Measurements from ENCODE around the gene MED12L. TPM values are rescaled to one million over a fixed set of nuclear protein-coding genes. Genes with fewer than 3 reads are reported as not detected.

The MED12L gene
- polyA plus RNA-seq, 1 donor from 2014 or later, result 28.5 TPM

DNA sequence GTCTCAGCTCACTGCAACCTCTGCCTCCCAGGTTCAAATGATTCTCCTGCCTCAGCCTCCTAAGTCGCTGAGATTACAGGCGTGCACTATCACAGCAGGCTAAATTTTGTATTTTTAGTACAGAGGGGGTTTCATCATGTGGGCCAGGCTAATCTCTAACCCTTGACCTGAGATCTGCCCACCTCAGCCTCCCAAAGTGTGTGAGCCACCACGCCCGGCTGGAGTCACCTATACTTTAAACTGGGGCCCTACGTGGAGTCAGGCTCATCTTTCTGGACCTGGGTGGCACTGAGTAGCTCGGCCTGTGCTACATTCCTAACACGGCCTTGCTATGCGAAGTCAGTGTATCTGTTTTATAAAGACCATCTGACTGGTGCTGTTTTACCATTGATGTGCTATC lies 111.8 kb downstream of the MED12L start:
- Histone ChIP-seq H3K9ac (ENCODE audit: low read length) (no peak overlapping the region), H3K27me3 (ENCODE audit: insufficient read depth, low read depth, low read length) (no peaks in the 10 kb centered on the region), H3K4me2 (ENCODE audit: low read length) (no peak overlapping the region), H4K20me1 (ENCODE audit: insufficient read depth) (no peaks in the 10 kb centered on the region), H3K9me3 (ENCODE audit: low read length) (no peaks in the 10 kb centered on the region), H3K9me2 (ENCODE audit: insufficient read depth, low read length) (no peaks in the 10 kb centered on the region), H3K36me3 (ENCODE audit: insufficient read depth, low read length) (peaks cover 5% of the 10 kb centered on the region), H3K27ac (ENCODE audit: low read length) (no peak overlapping the region), H3F3A (ENCODE audit: insufficient read depth, low read length, poor library complexity, severe bottlenecking) (no peaks in the 10 kb centered on the region), H2AFZ (ENCODE audit: low read depth, low read length) (no peak overlapping the region), H3K4me3 (ENCODE audit: low read length) (no peak overlapping the region), H3K79me2 (replicated peaks; ENCODE audit: insufficient read depth, low read length) (no peaks in the 10 kb centered on the region)
- TF ChIP-seq, protein P1, sequence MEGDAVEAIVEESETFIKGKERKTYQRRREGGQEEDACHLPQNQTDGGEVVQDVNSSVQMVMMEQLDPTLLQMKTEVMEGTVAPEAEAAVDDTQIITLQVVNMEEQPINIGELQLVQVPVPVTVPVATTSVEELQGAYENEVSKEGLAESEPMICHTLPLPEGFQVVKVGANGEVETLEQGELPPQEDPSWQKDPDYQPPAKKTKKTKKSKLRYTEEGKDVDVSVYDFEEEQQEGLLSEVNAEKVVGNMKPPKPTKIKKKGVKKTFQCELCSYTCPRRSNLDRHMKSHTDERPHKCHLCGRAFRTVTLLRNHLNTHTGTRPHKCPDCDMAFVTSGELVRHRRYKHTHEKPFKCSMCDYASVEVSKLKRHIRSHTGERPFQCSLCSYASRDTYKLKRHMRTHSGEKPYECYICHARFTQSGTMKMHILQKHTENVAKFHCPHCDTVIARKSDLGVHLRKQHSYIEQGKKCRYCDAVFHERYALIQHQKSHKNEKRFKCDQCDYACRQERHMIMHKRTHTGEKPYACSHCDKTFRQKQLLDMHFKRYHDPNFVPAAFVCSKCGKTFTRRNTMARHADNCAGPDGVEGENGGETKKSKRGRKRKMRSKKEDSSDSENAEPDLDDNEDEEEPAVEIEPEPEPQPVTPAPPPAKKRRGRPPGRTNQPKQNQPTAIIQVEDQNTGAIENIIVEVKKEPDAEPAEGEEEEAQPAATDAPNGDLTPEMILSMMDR (IDR thresholded peaks at IDR 0.05; ENCODE audit: poor library complexity, severe bottlenecking), result no peak
- TF ChIP-seq EP300 (conservative IDR thresholded peaks at IDR 0.05; ENCODE audit: poor library complexity, severe bottlenecking) (no peak), TAF1 (IDR thresholded peaks at IDR 0.05; ENCODE audit: low read depth) (no peak)

- no peak overlapping the region for H3K4me3 ChIP-seq (ENCODE audit: low read length)
- H3K27me3 ChIP-seq (ENCODE audit: insufficient read depth, low read depth, low read length), result no peaks in the 10 kb centered on the region
- H3F3A ChIP-seq (ENCODE audit: insufficient read depth, low read length, poor library complexity, severe bottlenecking), result no peaks in the 10 kb centered on the region
- H3K9me3 ChIP-seq (ENCODE audit: low read length), result no peaks in the 10 kb centered on the region
- TF ChIP-seq, protein P1 (IDR thresholded peaks at IDR 0.05; ENCODE audit: poor library complexity, severe bottlenecking), result no peak
- no peak for TF ChIP-seq TAF1 (IDR thresholded peaks at IDR 0.05; ENCODE audit: low read depth)
- no peak for TF ChIP-seq SMC3 (conservative IDR thresholded peaks at IDR 0.05; ENCODE audit: poor library complexity)
- TF ChIP-seq MXI1 (conservative IDR thresholded peaks at IDR 0.05; ENCODE audit: poor library complexity, severe bottlenecking), result no peak
- no peak for TF ChIP-seq POLR2AphosphoS5 (IDR thresholded peaks at IDR 0.05)
- TF ChIP-seq EZH2 (IDR thresholded peaks at IDR 0.05; ENCODE audit: borderline replicate concordance, insufficient read depth, low read length, poor library complexity, severe bottlenecking), result no peak
- no peak for TF ChIP-seq RAD21 (conservative IDR thresholded peaks at IDR 0.05)
- no peak for TF ChIP-seq EP300 (conservative IDR thresholded peaks at IDR 0.05; ENCODE audit: poor library complexity, severe bottlenecking)
- TF ChIP-seq, protein P2, sequence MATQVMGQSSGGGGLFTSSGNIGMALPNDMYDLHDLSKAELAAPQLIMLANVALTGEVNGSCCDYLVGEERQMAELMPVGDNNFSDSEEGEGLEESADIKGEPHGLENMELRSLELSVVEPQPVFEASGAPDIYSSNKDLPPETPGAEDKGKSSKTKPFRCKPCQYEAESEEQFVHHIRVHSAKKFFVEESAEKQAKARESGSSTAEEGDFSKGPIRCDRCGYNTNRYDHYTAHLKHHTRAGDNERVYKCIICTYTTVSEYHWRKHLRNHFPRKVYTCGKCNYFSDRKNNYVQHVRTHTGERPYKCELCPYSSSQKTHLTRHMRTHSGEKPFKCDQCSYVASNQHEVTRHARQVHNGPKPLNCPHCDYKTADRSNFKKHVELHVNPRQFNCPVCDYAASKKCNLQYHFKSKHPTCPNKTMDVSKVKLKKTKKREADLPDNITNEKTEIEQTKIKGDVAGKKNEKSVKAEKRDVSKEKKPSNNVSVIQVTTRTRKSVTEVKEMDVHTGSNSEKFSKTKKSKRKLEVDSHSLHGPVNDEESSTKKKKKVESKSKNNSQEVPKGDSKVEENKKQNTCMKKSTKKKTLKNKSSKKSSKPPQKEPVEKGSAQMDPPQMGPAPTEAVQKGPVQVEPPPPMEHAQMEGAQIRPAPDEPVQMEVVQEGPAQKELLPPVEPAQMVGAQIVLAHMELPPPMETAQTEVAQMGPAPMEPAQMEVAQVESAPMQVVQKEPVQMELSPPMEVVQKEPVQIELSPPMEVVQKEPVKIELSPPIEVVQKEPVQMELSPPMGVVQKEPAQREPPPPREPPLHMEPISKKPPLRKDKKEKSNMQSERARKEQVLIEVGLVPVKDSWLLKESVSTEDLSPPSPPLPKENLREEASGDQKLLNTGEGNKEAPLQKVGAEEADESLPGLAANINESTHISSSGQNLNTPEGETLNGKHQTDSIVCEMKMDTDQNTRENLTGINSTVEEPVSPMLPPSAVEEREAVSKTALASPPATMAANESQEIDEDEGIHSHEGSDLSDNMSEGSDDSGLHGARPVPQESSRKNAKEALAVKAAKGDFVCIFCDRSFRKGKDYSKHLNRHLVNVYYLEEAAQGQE (IDR thresholded peaks at IDR 0.05; ENCODE audit: borderline replicate concordance), result no peak
- no peak overlapping the region for H2AFZ ChIP-seq (ENCODE audit: low read depth, low read length)
- no peak overlapping the region for H3K4me2 ChIP-seq (ENCODE audit: low read length)
- H4K20me1 ChIP-seq (ENCODE audit: insufficient read depth), result no peaks in the 10 kb centered on the region
- no peak overlapping the region for H3K9ac ChIP-seq (ENCODE audit: low read length)
- H3K79me2 ChIP-seq (replicated peaks; ENCODE audit: insufficient read depth, low read length), result no peaks in the 10 kb centered on the region
- H3K36me3 ChIP-seq (ENCODE audit: insufficient read depth, low read length), result peaks cover 4% of the 10 kb centered on the region
- H3K27ac ChIP-seq (ENCODE audit: low read length), result no peak overlapping the region
- H3K9me2 ChIP-seq (ENCODE audit: insufficient read depth, low read length), result no peaks in the 10 kb centered on the region
Observed at GRCh38 chr3:151197981-151198767, 112.7 kb downstream of the MED12L start.
